GM23338 (cell line): ENCODE measurements around the gene FBXO45.

ENCODE experiments used
- CREB1 ChIP-seq: fragments of 250-450 bp; sonication (Bioruptor Pico); IDR thresholded peaks from 2 replicates; pipeline ENCODE4 v1.5.0; 2020; ENCODE audit warnings: low read depth, mild to moderate bottlenecking, moderate library complexity
- EZH2 ChIP-seq: fragments of 200-600 bp; sonication (generic); IDR thresholded peaks from one replicate; pipeline ENCODE4 v1.8.0; 2017; ENCODE audit warnings: antibody characterized with exemption, mild to moderate bottlenecking, low read depth; ENCODE audit not compliant: unreplicated experiment
- EZH2phosphoT487 ChIP-seq: fragments of 200-600 bp; sonication (generic); IDR thresholded peaks from one replicate; pipeline ENCODE4 v1.8.1; 2018; ENCODE audit warnings: antibody characterized with exemption; ENCODE audit not compliant: unreplicated experiment
- JUNB ChIP-seq: IDR thresholded peaks from one replicate; pipeline ENCODE4 v1.6.1; 2016; ENCODE audit warnings: antibody characterized with exemption; ENCODE audit not compliant: unreplicated experiment
- NANOG ChIP-seq: IDR thresholded peaks from 2 replicates; pipeline ENCODE4 v1.6.1; 2016; ENCODE audit warnings: antibody characterized with exemption, borderline replicate concordance
- POLR2AphosphoS5 ChIP-seq: IDR thresholded peaks from 2 replicates; pipeline ENCODE4 v1.6.1; 2016; ENCODE audit warnings: antibody characterized with exemption, low read depth
- TF ChIP-seq, protein P1 (sequence below), 2 experiments: fragments of 200-600 bp in 1 of 2; sonication (generic) in 1 of 2; conservative IDR thresholded peaks; 2 replicates each; pipeline versions ENCODE4 v1.5.1 to v1.6.1; 2016 to 2017; ENCODE audit warnings: antibody characterized with exemption in 2 of 2, low read depth in 2 of 2, mild to moderate bottlenecking in 2 of 2, moderate library complexity in 1 of 2
- TF ChIP-seq, protein P2 (sequence below): IDR thresholded peaks from one replicate; pipeline ENCODE4 v1.6.1; 2018; ENCODE audit warnings: antibody characterized with exemption; ENCODE audit not compliant: unreplicated experiment

GRCh38 chr3:196621611-196622010 lies 53.2 kb downstream of the FBXO45 start:
- TF ChIP-seq, protein P1, sequence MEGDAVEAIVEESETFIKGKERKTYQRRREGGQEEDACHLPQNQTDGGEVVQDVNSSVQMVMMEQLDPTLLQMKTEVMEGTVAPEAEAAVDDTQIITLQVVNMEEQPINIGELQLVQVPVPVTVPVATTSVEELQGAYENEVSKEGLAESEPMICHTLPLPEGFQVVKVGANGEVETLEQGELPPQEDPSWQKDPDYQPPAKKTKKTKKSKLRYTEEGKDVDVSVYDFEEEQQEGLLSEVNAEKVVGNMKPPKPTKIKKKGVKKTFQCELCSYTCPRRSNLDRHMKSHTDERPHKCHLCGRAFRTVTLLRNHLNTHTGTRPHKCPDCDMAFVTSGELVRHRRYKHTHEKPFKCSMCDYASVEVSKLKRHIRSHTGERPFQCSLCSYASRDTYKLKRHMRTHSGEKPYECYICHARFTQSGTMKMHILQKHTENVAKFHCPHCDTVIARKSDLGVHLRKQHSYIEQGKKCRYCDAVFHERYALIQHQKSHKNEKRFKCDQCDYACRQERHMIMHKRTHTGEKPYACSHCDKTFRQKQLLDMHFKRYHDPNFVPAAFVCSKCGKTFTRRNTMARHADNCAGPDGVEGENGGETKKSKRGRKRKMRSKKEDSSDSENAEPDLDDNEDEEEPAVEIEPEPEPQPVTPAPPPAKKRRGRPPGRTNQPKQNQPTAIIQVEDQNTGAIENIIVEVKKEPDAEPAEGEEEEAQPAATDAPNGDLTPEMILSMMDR (conservative IDR thresholded peaks at IDR 0.05; ENCODE audit: low read depth in 2 of 2) = no peak
- TF ChIP-seq POLR2AphosphoS5 (no peak), EZH2 (no peak), CREB1 (no peak), NANOG (no peak), EZH2phosphoT487 (no peak), JUNB (no peak)
- TF ChIP-seq, protein P2, sequence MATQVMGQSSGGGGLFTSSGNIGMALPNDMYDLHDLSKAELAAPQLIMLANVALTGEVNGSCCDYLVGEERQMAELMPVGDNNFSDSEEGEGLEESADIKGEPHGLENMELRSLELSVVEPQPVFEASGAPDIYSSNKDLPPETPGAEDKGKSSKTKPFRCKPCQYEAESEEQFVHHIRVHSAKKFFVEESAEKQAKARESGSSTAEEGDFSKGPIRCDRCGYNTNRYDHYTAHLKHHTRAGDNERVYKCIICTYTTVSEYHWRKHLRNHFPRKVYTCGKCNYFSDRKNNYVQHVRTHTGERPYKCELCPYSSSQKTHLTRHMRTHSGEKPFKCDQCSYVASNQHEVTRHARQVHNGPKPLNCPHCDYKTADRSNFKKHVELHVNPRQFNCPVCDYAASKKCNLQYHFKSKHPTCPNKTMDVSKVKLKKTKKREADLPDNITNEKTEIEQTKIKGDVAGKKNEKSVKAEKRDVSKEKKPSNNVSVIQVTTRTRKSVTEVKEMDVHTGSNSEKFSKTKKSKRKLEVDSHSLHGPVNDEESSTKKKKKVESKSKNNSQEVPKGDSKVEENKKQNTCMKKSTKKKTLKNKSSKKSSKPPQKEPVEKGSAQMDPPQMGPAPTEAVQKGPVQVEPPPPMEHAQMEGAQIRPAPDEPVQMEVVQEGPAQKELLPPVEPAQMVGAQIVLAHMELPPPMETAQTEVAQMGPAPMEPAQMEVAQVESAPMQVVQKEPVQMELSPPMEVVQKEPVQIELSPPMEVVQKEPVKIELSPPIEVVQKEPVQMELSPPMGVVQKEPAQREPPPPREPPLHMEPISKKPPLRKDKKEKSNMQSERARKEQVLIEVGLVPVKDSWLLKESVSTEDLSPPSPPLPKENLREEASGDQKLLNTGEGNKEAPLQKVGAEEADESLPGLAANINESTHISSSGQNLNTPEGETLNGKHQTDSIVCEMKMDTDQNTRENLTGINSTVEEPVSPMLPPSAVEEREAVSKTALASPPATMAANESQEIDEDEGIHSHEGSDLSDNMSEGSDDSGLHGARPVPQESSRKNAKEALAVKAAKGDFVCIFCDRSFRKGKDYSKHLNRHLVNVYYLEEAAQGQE = no peak
